ENCODE data around the gene FDXACB1. TPM values are rescaled to one million over a fixed set of nuclear protein-coding genes. Genes with fewer than 3 reads are reported as not detected.
A peak's percentile ranks its signal among the peaks of the same experiment; 100 is the strongest.

Gene FDXACB1
- total and polyA plus RNA-seq, 8 donors = 0.29 to 4.3 (median 1.5) TPM; not detected in 2

- TF ChIP-seq EP300 (IDR thresholded peaks at IDR 0.05) = no peak
- TF ChIP-seq POLR2A (IDR thresholded peaks at IDR 0.05) = no peak
- peak; percentile 36 to 87 (median 57) for TF ChIP-seq POLR2AphosphoS5 (IDR thresholded peaks at IDR 0.05)
- peak in 4 of 7 experiments; percentile 13 to 53 (median 18) for TF ChIP-seq CTCF (IDR thresholded peaks at IDR 0.05)
- peaks cover 17 to 44% (median 37%) of the 10 kb centered on the region in 4 donors for H3K36me3 ChIP-seq
- no peaks in the 10 kb centered on the region for H3K27me3 ChIP-seq
- 0 to 1% (median 1%) methylated on average over 11 to 51 of the region's 51 CpGs for WGBS, 5 donors
- no peaks in the 10 kb centered on the region for H3K9me3 ChIP-seq
- peak within 1 kb of the TSS; percentile 73 to 97 (median 95) for H3K4me3 ChIP-seq
- peaks cover 4 to 32% (median 18%) of the 10 kb centered on the region in 4 donors for H3K4me1 ChIP-seq
- peak within 1 kb of the TSS; percentile 84 to 97 (median 90) for H3K27ac ChIP-seq
- intact Hi-C loops (cut with DNase I; ENCODE audit: low total_unique reads) = no loop called here
- peak; percentile 78 to 94 for DNase-seq
Observed at GRCh38 chr11:111870886-111871692, 7.9 kb downstream of the FDXACB1 start, which contains the start of gene ALG9. TSS of gene ALG9 (minus strand) at chr11:111871581. CDS start at chr11:111871482, 99 bp downstream.

DNA sequence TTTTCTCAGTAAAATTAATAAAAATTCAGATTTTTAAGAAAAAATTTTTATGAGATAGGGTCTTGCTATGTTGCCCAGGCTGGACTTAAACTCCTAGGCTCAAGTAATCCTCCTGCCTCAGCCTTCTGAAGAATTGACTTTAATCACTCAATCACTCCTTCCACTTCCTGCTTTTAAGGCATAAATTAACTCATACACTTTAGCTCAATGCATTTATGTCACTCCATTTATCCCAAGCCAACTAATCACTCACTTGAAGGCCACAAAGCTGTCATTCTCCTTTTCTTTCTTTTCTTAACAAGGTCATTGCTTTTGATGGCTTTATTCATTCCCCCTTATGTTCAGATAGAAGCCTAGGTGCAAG lies 8.5 kb downstream of the FDXACB1 start:
- H3K9me3 ChIP-seq = no peaks in the 10 kb centered on the region
- H3K4me3 ChIP-seq = peak overlapping the region; percentile 73 to 97 (median 95)
- H3K4me1 ChIP-seq = peaks cover 4 to 32% (median 18%) of the 10 kb centered on the region in 4 donors
- no peak for TF ChIP-seq EP300 (IDR thresholded peaks at IDR 0.05)
- no peak for TF ChIP-seq POLR2A (IDR thresholded peaks at IDR 0.05)
- no peak for TF ChIP-seq POLR2AphosphoS5 (IDR thresholded peaks at IDR 0.05)
- no peak for TF ChIP-seq CTCF (IDR thresholded peaks at IDR 0.05)
- H3K36me3 ChIP-seq = peaks cover 17 to 44% (median 39%) of the 10 kb centered on the region in 4 donors
- intact Hi-C loops (cut with DNase I; ENCODE audit: low total_unique reads) = no loop called here
- peak overlapping the region in 4 of 5 donors; percentile 89 to 97 (median 90) for H3K27ac ChIP-seq
- H3K27me3 ChIP-seq = no peaks in the 10 kb centered on the region
- no peak for DNase-seq

DNA sequence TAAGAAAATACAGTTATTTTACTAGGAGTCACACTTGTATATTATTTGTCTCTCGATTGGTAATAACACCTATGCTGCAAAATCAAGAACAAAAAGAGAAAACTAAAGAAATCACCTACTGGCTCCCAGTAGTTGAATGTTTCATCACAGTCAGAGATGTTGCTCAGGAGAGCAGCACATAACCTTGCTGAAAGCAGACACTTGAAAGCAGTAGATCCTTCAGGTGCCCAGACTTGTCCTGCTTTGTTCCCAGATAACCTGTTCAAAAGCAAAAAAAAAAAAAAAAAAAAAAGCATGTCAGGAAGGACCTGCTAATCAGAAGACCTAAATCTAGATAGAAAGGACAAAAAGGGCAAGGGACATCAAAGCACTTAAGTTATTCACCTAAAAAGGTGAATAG lies 8.9 kb downstream of the FDXACB1 start:
- intact Hi-C loops (cut with DNase I; ENCODE audit: low total_unique reads) = no loop called here

More for the DNA sequence above, 8.9 kb downstream of the FDXACB1 start:
- DNase-seq = no peak
- H3K4me3 ChIP-seq = peak overlapping the region in 3 of 4 donors; percentile 73 to 97 (median 97)
- peaks cover 4 to 32% (median 18%) of the 10 kb centered on the region in 4 donors for H3K4me1 ChIP-seq
- 85 to 96% (median 87%) methylated on average over 1 of the region's 1 CpG for WGBS, 5 donors
- peak overlapping the region in 2 of 5 donors; percentile 91 to 97 for H3K27ac ChIP-seq
- H3K36me3 ChIP-seq = peaks cover 16 to 44% (median 39%) of the 10 kb centered on the region in 4 donors
- no peaks in the 10 kb centered on the region for H3K9me3 ChIP-seq
- H3K27me3 ChIP-seq = no peaks in the 10 kb centered on the region
- no peak for TF ChIP-seq POLR2AphosphoS5 (IDR thresholded peaks at IDR 0.05)
- no peak for TF ChIP-seq POLR2A (IDR thresholded peaks at IDR 0.05)
- TF ChIP-seq EP300 (IDR thresholded peaks at IDR 0.05) = no peak
- TF ChIP-seq CTCF (IDR thresholded peaks at IDR 0.05) = no peak
